HepG2 (cell line): ENCODE measurements around the gene PPA2.

Experiments used
- CTCF ChIP-seq: sonication (generic); formaldehyde crosslinking; IDR thresholded peaks from 2 replicates; pipeline ENCODE4 v1.5.0; 2020; ENCODE audit warnings: mild to moderate bottlenecking, missing genetic modification reagents, moderate library complexity
- EP300 ChIP-seq, 3 experiments: sonication (generic) in 1 of 3; formaldehyde crosslinking in 1 of 3; IDR thresholded peaks; 2 replicates each; pipeline versions ENCODE4 v1.5.1 to v1.6.1; 2011 to 2020; ENCODE audit warnings: low read depth in 2 of 3, low read length in 2 of 3, borderline replicate concordance in 1 of 3, improper control_type of control experiment in 1 of 3, mild to moderate bottlenecking in 1 of 3, missing genetic modification reagents in 1 of 3, moderate library complexity in 1 of 3
- EZH2 ChIP-seq: conservative IDR thresholded peaks from 2 replicates; pipeline ENCODE4 v1.6.1; 2012; ENCODE audit warnings: mild to moderate bottlenecking, low read depth, low read length, moderate library complexity
- MEF2D ChIP-seq: sonication (generic); formaldehyde crosslinking; IDR thresholded peaks from 2 replicates; pipeline ENCODE4 v1.5.1; 2020; ENCODE audit warnings: mild to moderate bottlenecking, missing genetic modification reagents
- NFE2L1 ChIP-seq: sonication (generic); formaldehyde crosslinking; IDR thresholded peaks from 2 replicates; pipeline ENCODE4 v1.4.0; 2020; ENCODE audit warnings: missing genetic modification reagents, mild to moderate bottlenecking, borderline replicate concordance
- RAD21 ChIP-seq: fragments of 450-650 bp; formaldehyde crosslinking; IDR thresholded peaks from 2 replicates; pipeline ENCODE4 v1.5.0; 2020; ENCODE audit warnings: mild to moderate bottlenecking
- SOX6 ChIP-seq, 2 experiments: fragments of 450-650 bp in 1 of 2; sonication (generic) in 1 of 2; formaldehyde crosslinking in 1 of 2; IDR thresholded peaks; 2 replicates each; pipeline versions ENCODE4 v1.4.0 to v1.6.1; 2017 to 2020; ENCODE audit warnings: antibody characterized with exemption in 1 of 2, mild to moderate bottlenecking in 1 of 2, missing genetic modification reagents in 1 of 2
- TCF12 ChIP-seq, 2 experiments: fragments of 450-650 bp in 1 of 2; sonication (generic) in 1 of 2; formaldehyde crosslinking in 1 of 2; IDR thresholded peaks; 2 replicates each; pipeline versions ENCODE4 v1.6.1 to v1.8.0; 2017 to 2022; ENCODE audit warnings: antibody characterized with exemption in 1 of 2, mild to moderate bottlenecking in 1 of 2, missing genetic modification reagents in 1 of 2, moderate library complexity in 1 of 2
- TCF7L2 ChIP-seq: IDR thresholded peaks from 2 replicates; pipeline ENCODE4 v1.6.1; 2011; ENCODE audit warnings: mild to moderate bottlenecking, low read depth, low read length, moderate library complexity
- ZBTB26 ChIP-seq: IDR thresholded peaks from 2 replicates; pipeline ENCODE4 v1.6.1; 2016; ENCODE audit warnings: missing compliant biosample characterization, missing genetic modification reagents, borderline replicate concordance
- ZHX1 ChIP-seq: sonication (generic); formaldehyde crosslinking; IDR thresholded peaks from 2 replicates; pipeline ENCODE4 v1.8.1; 2022; ENCODE audit warnings: low read depth, mild to moderate bottlenecking, missing genetic modification reagents
- ZNF350 ChIP-seq: sonication (generic); formaldehyde crosslinking; IDR thresholded peaks from 2 replicates; pipeline ENCODE4 v1.4.0; 2020; ENCODE audit warnings: mild to moderate bottlenecking, low read depth, missing genetic modification reagents, borderline replicate concordance
- ZNF496 ChIP-seq: sonication (generic); formaldehyde crosslinking; IDR thresholded peaks from 2 replicates; pipeline ENCODE4 v1.8.1; 2023; ENCODE audit warnings: mild to moderate bottlenecking, moderate library complexity, missing genetic modification reagents; ENCODE audit not compliant: insufficient replicate concordance
- ZNF652 ChIP-seq: IDR thresholded peaks from 2 replicates; pipeline ENCODE4 v1.6.1; 2016; ENCODE audit warnings: low read depth, borderline replicate concordance

- TF ChIP-seq CTCF (CRISPR knock-in tag) (no peak), SOX6 (IDR thresholded peaks at IDR 0.05) (no peak), SOX6 (CRISPR knock-in tag; IDR thresholded peaks at IDR 0.05) (no peak), MEF2D (no peak), ZBTB26 (no peak), EP300 (IDR thresholded peaks at IDR 0.05; ENCODE audit: low read depth in 2 of 2, low read length in 2 of 2) (no peak), EP300 (CRISPR knock-in tag; IDR thresholded peaks at IDR 0.05; ENCODE audit: borderline replicate concordance) (no peak), TCF7L2 (no peak), ZHX1 (CRISPR knock-in tag) (no peak), NFE2L1 (CRISPR knock-in tag) (no peak), ZNF496 (CRISPR knock-in tag) (no peak), ZNF652 (no peak), TCF12 (IDR thresholded peaks at IDR 0.05) (no peak), TCF12 (CRISPR knock-in tag; IDR thresholded peaks at IDR 0.05) (no peak), ZNF350 (CRISPR knock-in tag) (no peak), RAD21 (CRISPR knock-in tag) (no peak), EZH2 (no peak)
These were observed 15.9 kb downstream of the PPA2 start for GRCh38 chr4:105458001-105458400.
